A549 treated with Hydrocortisone at 1 μM for 4 hours (cell line): ENCODE measurements around the gene BCKDHA. TPM values are rescaled to one million over a fixed set of nuclear protein-coding genes. Genes with fewer than 3 reads are reported as not detected.

ENCODE experiments used
- total RNA-seq: library from RNA; stranded (reverse); fragments of 200-300 nt; extraction: Qiagen RNA extraction; gene quantifications from 5 replicates; pipeline ENCODE4 v1.2.3, GENCODE V29; 2022

Gene BCKDHA
- 34.9 to 47.4 TPM (median 40.9 TPM) in 5 replicates for total RNA-seq

DNA sequence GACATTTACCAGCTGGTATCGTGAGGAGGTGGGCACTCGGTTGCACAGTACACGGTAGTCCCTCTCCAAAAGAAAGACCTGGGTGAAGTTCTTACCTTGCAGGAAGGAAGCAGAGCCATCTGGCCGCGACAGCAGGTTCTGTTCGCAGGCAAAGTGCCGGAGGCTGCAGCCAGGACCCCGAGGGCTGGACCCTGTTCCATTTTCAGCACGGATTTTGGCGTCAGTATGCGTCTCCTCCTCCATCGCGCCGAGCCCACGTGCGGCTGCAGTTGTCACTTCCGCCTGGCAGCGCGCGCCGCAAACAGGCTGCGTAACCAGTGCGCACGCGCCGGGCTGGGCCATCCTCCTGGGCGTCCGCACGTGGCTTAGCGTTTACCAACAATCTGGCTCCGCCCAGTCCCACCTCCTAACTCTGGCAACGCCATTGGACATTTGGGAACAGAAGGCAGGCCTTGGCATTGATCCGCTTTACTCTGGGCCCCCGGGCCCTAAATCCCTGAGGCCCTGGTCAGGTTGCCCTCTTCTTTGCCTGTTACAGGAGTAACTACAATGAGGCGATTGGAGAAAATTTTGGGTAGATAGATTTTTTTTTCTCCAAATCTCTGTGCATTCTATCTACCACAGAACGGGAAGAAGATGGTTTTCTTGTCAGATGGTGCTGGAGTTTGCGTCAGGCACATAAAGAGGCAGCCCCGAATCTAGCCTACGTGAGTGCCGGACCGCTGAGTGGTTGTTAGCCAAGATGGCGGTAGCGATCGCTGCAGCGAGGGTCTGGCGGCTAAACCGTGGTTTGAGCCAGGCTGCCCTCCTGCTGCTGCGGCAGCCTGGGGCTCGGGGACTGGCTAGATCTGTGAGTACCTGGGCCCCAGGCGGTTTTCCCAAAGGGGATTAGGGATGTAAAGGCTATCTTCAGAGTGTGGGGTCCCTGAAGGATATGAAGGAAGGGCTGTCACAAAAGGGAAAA is at the start of gene BCKDHA, which contains the start of gene EXOSC5:
Gene BCKDHA, plus strand, starts transcription at position 733 of the 964 bp plus-strand sequence. Its CDS starts 10 bp downstream, at position 743.
Gene EXOSC5, minus strand, starts transcription at position 274 of the 964 bp plus-strand sequence. Its CDS starts 31 bp downstream, at position 243.

DNA sequence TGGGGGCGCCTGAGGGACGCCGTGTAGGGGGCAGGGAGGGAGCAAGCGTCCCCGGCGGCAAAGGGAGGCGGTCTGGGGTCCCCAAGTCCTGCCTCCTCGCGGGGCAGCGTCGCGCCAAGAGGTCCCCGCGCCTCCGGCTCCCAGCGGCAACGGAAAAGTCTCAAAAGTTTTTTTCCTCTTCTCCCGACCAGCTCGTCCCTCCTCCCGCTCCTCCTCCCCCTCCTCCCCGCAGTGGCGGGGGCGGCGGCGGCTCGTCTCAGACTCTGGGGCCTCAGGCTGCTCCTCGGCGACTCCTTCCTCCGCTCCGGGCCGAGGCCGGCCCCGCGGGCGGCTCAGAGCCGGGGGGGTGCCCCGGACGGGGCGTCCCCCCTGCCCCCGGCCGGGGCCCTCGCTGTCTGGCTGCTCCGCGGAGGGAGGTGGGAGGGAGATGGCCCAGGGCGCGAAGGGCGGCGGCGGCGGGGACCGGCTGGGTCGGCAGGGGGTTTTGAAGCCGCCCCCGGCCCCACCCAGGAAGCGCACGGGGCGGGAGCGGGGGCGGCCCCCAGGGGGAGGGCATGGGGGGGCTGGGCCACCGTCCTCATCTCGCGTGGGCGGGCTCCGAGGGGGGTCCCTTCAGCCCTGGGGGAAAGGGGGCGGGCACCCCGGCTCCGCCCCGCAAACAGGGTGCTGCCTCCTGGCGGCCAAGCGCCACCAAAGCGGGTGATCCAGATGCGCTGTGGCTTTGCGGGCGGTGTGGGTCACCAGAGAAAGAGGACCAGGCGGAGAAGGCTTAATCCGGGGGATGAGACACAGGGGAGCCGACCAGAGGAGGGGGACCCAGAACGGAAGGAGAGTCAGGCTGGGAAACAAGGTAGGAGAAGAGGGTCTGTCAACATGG is 43.9 kb upstream of the BCKDHA start, which contains the start of gene TGFB1:
Gene TGFB1, minus strand, starts transcription at position 457 of the 877 bp plus-strand sequence. CDS start 878 bp downstream, outside the sequence.

DNA sequence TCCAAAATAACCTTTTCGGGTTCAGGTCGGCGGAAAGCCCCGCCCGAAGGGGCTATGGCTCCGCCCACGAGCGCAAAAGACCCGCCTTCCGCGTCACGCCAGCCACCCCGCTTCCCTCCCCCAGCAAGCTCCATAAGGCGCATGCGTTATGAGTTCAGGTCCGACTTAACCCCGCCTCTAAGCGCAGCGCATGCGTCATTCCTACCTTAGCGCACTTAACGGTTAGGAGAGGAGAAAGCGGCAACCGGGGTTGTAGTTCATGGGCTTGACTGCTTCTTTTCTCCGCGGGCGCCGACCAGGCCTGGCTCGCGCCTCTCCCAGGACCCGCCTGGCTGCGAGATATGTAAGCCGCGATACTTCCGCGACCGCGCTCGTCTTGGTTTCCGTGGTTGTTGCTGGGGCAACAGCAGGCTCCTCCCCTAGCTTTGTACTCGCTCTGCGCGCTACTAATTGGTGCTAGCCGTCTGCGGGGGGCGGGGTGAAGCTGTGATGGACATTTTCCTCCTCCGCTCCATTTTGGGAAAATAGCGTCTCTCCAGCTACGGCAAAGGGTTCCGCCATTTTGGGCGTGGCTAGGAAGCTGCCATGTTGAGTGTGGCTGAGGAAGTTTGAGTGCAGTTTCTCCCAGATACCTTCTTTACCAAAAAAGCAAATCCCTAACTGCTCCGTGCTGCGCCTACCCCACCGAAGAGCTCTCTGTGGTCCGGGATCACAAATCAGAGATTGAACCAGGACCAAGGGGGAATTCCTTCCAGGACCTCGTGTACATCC is 33.7 kb upstream of the BCKDHA start, which contains the start of gene B9D2:
Gene B9D2, minus strand, starts transcription at position 397 of the 771 bp plus-strand sequence. CDS start 630 bp downstream, outside the sequence.

DNA sequence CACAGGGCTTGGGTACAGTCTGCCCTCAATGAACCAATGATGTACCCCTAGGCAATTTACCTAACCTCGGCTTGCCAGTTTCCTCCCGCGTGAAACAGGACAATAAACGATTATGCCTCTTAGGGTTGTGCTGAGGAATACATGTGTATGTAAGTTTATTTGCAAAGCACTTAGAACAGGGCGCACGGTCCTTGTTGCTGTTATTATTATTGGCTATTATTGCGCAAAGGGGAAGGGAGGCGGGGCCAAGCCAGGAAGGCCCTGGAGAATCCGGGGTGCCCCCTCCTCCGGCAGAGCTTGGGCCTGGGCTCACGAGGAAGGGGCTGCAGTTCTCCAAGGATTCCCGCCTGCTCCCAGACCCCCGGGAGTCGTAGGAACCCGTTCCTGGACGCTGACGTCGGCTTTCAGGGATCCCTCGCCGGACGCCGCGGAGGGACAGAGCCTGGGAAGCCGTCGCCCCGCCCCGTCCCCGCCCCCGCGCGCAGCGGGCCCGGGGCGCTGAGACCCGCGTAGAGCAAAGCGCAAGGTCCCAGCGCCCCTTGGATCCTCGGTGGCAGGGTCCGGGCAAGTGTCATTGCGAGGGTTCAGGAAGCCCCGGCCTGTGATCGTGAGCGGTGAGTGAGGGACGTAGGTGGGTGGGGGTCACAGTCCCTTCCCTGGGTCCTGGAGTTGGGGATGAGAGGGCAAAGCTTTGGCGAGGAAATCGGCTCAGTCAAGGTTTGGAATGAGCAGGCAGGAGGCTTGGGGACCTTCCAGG is 21.2 kb upstream of the BCKDHA start, which contains the start of gene TMEM91:
Gene TMEM91, plus strand, starts transcription at position 293 of the 757 bp plus-strand sequence. CDS start 1,777 bp downstream, outside the sequence.

DNA sequence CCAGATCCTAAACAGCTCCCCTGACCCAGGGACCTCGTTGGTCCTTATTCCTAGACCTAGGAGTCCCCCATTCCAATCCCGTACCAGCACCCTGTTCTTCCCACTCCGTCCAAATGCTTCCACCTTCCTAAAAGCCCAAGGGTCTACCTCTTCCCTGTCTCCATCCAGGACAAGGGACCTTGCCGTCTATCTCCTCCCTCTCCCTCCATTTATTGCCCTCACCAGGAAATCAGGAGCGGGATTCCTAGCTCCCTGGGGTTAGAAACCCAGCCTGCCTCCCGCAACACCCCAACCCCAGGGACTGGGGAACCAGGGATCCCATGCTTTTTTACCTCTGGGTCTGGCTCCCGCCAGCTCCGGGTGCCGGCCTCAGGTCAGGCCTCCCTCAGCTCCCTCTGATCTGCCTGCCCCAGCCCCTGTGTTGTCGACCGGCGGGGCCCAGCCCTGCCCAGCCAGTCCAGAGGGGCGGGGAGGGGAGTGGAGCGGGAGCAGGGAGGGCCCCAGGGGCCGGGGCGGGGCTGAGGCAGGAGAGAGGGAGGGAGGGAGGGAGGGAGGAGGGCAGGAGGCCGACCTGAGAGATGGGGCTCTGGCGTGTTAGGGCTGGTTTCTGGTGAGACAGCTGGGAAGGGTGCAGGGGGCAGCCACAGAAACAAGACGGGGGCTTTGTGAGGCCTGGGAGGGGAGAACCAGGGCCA is 29.5 kb downstream of the BCKDHA start, which contains the start of gene B3GNT8:
Gene B3GNT8, minus strand, starts transcription at position 423 of the 695 bp plus-strand sequence. CDS start 596 bp downstream, outside the sequence.

DNA sequence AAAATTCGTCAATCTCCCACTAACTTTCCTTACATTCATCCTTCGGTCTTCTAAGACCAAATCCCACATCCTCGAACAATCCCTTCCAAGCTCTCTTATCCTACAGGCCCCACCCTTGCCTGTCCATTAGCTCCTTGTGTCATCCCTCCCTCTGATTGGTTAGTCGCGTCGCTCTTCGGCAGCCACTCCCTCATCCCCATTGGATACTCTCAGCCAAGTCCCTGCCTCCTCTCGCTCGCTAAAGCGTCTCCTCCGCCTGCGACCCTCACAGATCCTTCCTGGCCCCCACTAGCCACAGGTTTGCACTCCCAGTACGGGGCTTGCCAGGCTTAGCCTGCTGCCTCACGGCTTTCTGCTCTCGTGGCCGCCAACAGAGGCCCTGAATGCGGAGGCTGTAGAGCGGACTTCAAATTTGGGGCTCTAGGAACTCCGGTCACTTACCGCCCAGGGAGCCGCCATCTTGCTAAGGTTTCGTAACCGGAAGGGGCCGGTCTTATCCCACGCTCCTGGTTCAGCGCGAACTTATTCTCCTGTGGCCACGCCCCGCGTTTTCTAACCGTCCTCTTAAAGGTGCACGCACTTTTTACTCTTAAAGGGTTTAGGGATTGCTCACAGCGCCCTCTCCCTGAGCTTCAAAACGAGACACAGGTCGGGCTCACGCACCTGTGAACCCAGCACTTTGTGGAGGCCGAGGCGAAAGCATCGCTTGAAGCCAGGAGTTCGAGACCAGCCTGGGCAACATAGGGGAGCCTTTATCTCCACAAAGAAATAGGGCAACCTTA is 42.0 kb downstream of the BCKDHA start, which contains the start of gene DMAC2:
Gene DMAC2, minus strand, starts transcription at position 472 of the 782 bp plus-strand sequence. Its CDS starts 13 bp downstream, at position 459.

DNA sequence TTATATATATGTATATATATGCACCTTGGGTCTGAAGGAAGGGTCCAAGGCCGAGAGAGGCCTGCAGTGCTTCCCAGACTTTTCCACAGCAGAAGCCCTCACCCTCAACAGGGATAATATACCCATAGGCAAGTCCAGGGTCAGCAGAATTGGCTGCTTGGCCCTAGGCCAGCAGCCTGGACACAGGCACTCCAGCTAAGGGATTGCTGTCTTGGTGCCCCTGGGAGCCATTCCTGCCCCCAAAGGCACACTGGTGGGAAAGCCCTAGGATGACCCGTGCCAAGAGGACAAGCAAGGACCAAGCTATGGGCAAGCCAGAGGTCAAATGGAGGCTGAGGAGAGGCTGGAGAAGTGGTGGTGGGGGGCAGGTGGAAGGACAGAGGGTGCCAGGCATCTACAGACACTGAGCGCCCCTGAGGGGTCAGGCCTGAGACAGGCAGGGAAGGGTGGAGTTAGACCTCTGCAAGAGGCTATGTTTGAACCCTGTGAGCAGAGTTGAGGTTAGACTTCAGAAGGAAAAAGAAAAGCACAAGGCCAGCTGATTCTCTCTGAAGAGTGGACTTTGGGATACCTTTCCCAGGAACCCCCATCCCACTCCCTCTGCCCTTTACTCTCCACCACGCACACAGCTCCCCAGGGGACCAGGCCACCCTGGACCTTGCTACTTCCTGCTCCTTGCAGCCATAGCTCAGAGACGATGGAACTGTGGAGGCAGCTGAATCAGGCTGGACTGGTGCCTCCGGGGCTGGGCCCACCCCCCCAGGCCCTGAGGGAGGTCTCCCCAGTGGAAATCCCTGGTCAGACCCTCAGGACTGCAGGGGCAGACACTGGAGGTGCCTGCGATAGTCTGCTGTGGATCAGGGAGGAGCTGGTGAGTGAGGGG is 45.1 kb downstream of the BCKDHA start, which contains the start of gene ERICH4:
Gene ERICH4, plus strand, starts transcription at position 684 of the 883 bp plus-strand sequence. Its CDS starts 14 bp downstream, at position 698.

Other genes starting within 250 kb of the BCKDHA start
- gene CYP2S1, start 204.6 kb upstream of the BCKDHA start, total RNA-seq = 19.2 to 22.5 TPM (median 19.7 TPM) in 5 replicates
- gene AXL, start 178.6 kb upstream of the BCKDHA start, total RNA-seq = 93.5 to 121 TPM (median 96.9 TPM) in 5 replicates
- gene HNRNPUL1, start 133.4 kb upstream of the BCKDHA start, total RNA-seq = 282 to 347 TPM (median 290 TPM) in 5 replicates
- gene CCDC97, start 87.6 kb upstream of the BCKDHA start, total RNA-seq = 35.9 to 44.6 TPM (median 41.2 TPM) in 5 replicates
- gene TGFB1, start 43.9 kb upstream of the BCKDHA start, total RNA-seq = 131 to 147 TPM (median 141 TPM) in 5 replicates
- gene B9D2, start 33.7 kb upstream of the BCKDHA start, total RNA-seq = 24.0 to 32.5 TPM (median 30.0 TPM) in 5 replicates
- 4.3 to 5.8 TPM (median 4.9 TPM) in 5 replicates for gene TMEM91, start 21.3 kb upstream of the BCKDHA start, total RNA-seq
- gene EXOSC5, start 459 bp upstream of the BCKDHA start, total RNA-seq = 74.9 to 102 TPM (median 92.2 TPM) in 5 replicates
- 0.09 to 0.33 TPM (median 0.12 TPM) in 4 of 5 replicates, not detected in the other for gene B3GNT8, start 29.6 kb downstream of the BCKDHA start, total RNA-seq
- 102 to 116 TPM (median 108 TPM) in 5 replicates for gene DMAC2, start 42.1 kb downstream of the BCKDHA start, total RNA-seq
- not detected in 5 replicates for gene ERICH4, start 45.3 kb downstream of the BCKDHA start, total RNA-seq
- not detected in 5 replicates for gene CEACAM21, start 178.3 kb downstream of the BCKDHA start, total RNA-seq
- gene CEACAM4, start 229.3 kb downstream of the BCKDHA start, total RNA-seq = not detected in 5 replicates